ENCODE measurements around the gene ELANE.
"Not testable (repeated sequence)": the region's sequence is repeated elsewhere in the genome, so short reads cannot be mapped to it uniquely, and the experiment has no call there.

ELANE gene

GRCh38 chr19:871446-872265, 19.6 kb downstream of the ELANE start:
- DNase-seq: no peak
- in situ Hi-C loops (cut with HindIII; ENCODE audit: low pct_ligation_motif_present, low pct_unique_long_range_greater_than_20kb, low sequenced_read_pairs): no loop called here

GRCh38 chr19:872266-872951, 20.3 kb downstream of the ELANE start:
- in situ Hi-C loops (cut with HindIII; ENCODE audit: low pct_ligation_motif_present, low pct_unique_long_range_greater_than_20kb, low sequenced_read_pairs): no loop called here
- DNase-seq: no peak

GRCh38 chr19:873084-873483, 21.0 kb downstream of the ELANE start:
- in situ Hi-C loops (cut with HindIII; ENCODE audit: low pct_ligation_motif_present, low pct_unique_long_range_greater_than_20kb, low sequenced_read_pairs): no loop called here
- DNase-seq: peak; percentile 25

GRCh38 chr19:873561-874041, 21.5 kb downstream of the ELANE start:
- in situ Hi-C loops (cut with HindIII; ENCODE audit: low pct_ligation_motif_present, low pct_unique_long_range_greater_than_20kb, low sequenced_read_pairs): no loop called here
- DNase-seq: no peak

- no peak for DNase-seq
- in situ Hi-C loops (cut with HindIII; ENCODE audit: low pct_ligation_motif_present, low pct_unique_long_range_greater_than_20kb, low sequenced_read_pairs): no loop called here
Observed at GRCh38 chr19:875265-875879, 23.3 kb downstream of the ELANE start.

- no peak for DNase-seq
- in situ Hi-C loops (cut with HindIII; ENCODE audit: low pct_ligation_motif_present, low pct_unique_long_range_greater_than_20kb, low sequenced_read_pairs): no loop called here
Observed at GRCh38 chr19:876089-876488, 24.0 kb downstream of the ELANE start.

GRCh38 chr19:876780-877314, 24.7 kb downstream of the ELANE start:
- no peak for DNase-seq
- in situ Hi-C loops (cut with HindIII; ENCODE audit: low pct_ligation_motif_present, low pct_unique_long_range_greater_than_20kb, low sequenced_read_pairs): no loop called here

GRCh38 chr19:877992-878660, 26.0 kb downstream of the ELANE start:
- in situ Hi-C loops (cut with HindIII; ENCODE audit: low pct_ligation_motif_present, low pct_unique_long_range_greater_than_20kb, low sequenced_read_pairs); DNase-seq: not testable (repeated sequence)

GRCh38 chr19:878751-879561, 26.9 kb downstream of the ELANE start:
- DNase-seq; in situ Hi-C loops (cut with HindIII; ENCODE audit: low pct_ligation_motif_present, low pct_unique_long_range_greater_than_20kb, low sequenced_read_pairs): not testable (repeated sequence)

GRCh38 chr19:879711-880438, 27.8 kb downstream of the ELANE start:
- in situ Hi-C loops (cut with HindIII; ENCODE audit: low pct_ligation_motif_present, low pct_unique_long_range_greater_than_20kb, low sequenced_read_pairs): no loop called here
- DNase-seq: no peak

- in situ Hi-C loops (cut with HindIII; ENCODE audit: low pct_ligation_motif_present, low pct_unique_long_range_greater_than_20kb, low sequenced_read_pairs): no loop called here
- no peak for DNase-seq
Observed at GRCh38 chr19:881385-882071, 29.4 kb downstream of the ELANE start.

- in situ Hi-C loops (cut with HindIII; ENCODE audit: low pct_ligation_motif_present, low pct_unique_long_range_greater_than_20kb, low sequenced_read_pairs): no loop called here
- no peak for DNase-seq
Observed at GRCh38 chr19:882871-883497, 30.9 kb downstream of the ELANE start.

- in situ Hi-C loops (cut with HindIII; ENCODE audit: low pct_ligation_motif_present, low pct_unique_long_range_greater_than_20kb, low sequenced_read_pairs): no loop called here
- DNase-seq: no peak
Observed at GRCh38 chr19:883661-884211, 31.6 kb downstream of the ELANE start.

GRCh38 chr19:884420-885211, 32.5 kb downstream of the ELANE start:
- no peak for DNase-seq
- in situ Hi-C loops (cut with HindIII; ENCODE audit: low pct_ligation_motif_present, low pct_unique_long_range_greater_than_20kb, low sequenced_read_pairs): no loop called here

GRCh38 chr19:885536-886224, 33.6 kb downstream of the ELANE start:
- in situ Hi-C loops (cut with HindIII; ENCODE audit: low pct_ligation_motif_present, low pct_unique_long_range_greater_than_20kb, low sequenced_read_pairs): no loop called here

More at GRCh38 chr19:885536-886224, 33.6 kb downstream of the ELANE start:
- DNase-seq: no peak

All from ACHN (cell line).